Activated CD8-positive, alpha-beta memory T cell treated with anti-CD3 and anti-CD28 coated beads, Interleukin-2, amount 10 ng/mL, durations not matched to agents 7 days and 5 days (primary cell): ENCODE results near the gene SLC35F3. TPM values are rescaled to one million over a fixed set of nuclear protein-coding genes. Genes with fewer than 3 reads are reported as not detected.
"Not testable (repeated sequence)": the region's sequence is repeated elsewhere in the genome, so short reads cannot be mapped to it uniquely, and the experiment has no call there.

Experiments used
- ATAC-seq: fragments of 150-1000 bp; cut with Tn5 transposase; one replicate; pipeline ENCODE4 v1.10.0; 2021; ENCODE audit warnings: moderate library complexity
- CTCF ChIA-PET: fragments of 350-600 bp; sonication (Branson Sonifier 250); formaldehyde crosslinking; loops from one replicate; lab custom pipeline; 2021; ENCODE audit warnings: antibody characterized with exemption; lab: Charles Lee
- DNase-seq: peaks from one replicate; pipeline ENCODE4 v3.0.0-alpha.2; 2020
- H3K27ac Mint-ChIP-seq: one replicate; pipeline ENCODE4 v1.8.0; 2021; ENCODE audit warnings: mild to moderate bottlenecking, mixed read lengths
- H3K27me3 Mint-ChIP-seq: one replicate; pipeline ENCODE4 v1.8.0; 2021; ENCODE audit warnings: mixed read lengths
- H3K36me3 Mint-ChIP-seq: one replicate; pipeline ENCODE4 v1.8.0; 2021; ENCODE audit warnings: mild to moderate bottlenecking, mixed read lengths
- H3K4me1 Mint-ChIP-seq: one replicate; pipeline ENCODE4 v1.8.0; 2021; ENCODE audit warnings: mixed read lengths
- H3K4me3 Mint-ChIP-seq: one replicate; pipeline ENCODE4 v1.8.0; 2021; ENCODE audit warnings: mild to moderate bottlenecking, moderate library complexity, mixed read lengths
- H3K9me3 Mint-ChIP-seq: one replicate; pipeline ENCODE4 v1.8.0; 2022; ENCODE audit warnings: low read depth, mixed read lengths
- total RNA-seq, 2 experiments: library from RNA; stranded (reverse); gene quantifications; one replicate each; pipeline ENCODE4 v1.2.3, GENCODE V29; 2021

SLC35F3 gene
- total RNA-seq, 2 experiments from 2014 or later: 13.8 to 16.8 TPM

DNA sequence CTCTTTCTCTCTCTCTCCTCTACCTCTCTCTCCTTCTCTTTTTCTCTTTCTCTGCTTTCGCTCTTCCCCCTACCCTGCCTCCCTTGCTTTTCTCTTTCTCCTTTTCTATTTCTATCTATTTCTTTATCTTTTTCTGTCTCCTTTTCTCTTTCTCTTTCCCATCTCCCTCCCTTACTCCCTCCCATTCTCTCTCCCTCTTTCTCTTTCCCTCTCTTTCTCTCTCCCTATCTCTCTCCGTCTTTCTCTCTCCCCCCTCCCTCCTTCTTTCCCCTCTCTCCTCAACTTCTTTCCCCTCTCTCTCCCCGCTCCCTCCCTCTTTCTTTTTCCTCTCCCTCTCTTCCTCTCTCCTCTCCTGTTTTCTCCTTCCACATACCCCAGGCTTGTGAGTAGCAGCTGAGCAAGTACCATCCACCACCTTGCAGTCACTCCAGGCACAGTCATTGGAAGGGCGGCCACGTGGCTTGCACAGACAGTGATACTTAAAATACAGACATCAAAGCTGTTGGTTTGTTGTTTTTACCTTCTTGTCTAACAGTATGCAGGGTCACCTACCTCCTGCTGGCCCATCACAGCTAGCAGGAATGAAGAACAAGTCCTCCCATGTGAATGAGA, 259.7 kb downstream of the SLC35F3 start:
- Mint-ChIP-seq H3K27ac (no peak overlapping the region), H3K36me3 (peaks cover 2% of the 10 kb centered on the region), H3K4me1 (peaks cover 8% of the 10 kb centered on the region), H3K9me3 (peaks cover 2% of the 10 kb centered on the region), H3K4me3 (no peak overlapping the region), H3K27me3 (peaks cover 13% of the 10 kb centered on the region)
- DNase-seq: no peak
- CTCF ChIA-PET: no interaction called here
- no peak for ATAC-seq

DNA sequence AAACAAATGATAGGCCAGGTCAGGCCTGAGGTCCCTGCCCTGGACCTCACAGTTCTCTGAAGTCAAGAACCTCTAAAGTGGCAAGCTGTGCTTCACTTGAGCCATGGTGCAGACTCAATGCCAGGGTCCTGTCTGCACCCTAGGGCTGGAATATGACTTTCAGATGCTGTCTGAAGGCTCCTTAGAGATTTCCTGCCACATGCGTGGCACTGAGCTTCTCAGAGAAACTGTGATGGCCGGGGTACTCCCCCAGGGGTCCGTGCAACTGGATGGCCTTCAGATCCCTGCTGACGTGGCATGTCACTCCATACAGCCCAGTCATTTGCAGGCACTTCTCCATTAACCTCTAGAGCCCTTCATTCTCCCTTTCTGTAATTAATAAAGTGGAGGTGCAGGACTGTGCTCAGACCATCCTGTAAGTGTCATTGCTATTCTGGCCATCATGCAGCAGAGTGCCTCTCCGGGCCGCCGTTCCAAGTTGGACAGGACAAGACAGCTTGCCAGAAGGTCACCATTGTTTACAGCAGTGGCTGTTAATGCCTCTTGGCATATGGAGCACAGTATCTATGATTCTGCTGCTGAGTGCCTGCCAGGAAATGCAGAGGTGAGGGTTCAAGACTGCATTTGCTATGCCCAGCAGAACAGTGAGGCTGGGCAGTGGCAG, 263.7 kb downstream of the SLC35F3 start:
- H3K27ac Mint-ChIP-seq: no peak overlapping the region
- ATAC-seq (no peak), DNase-seq (no peak)
- H3K4me3 Mint-ChIP-seq: no peak overlapping the region
- CTCF ChIA-PET: no interaction called here
- H3K27me3 Mint-ChIP-seq: peaks cover 8% of the 10 kb centered on the region
- H3K4me1 Mint-ChIP-seq: peaks cover 34% of the 10 kb centered on the region
- H3K9me3 Mint-ChIP-seq: peaks cover 2% of the 10 kb centered on the region
- peaks cover 6% of the 10 kb centered on the region for H3K36me3 Mint-ChIP-seq

DNA sequence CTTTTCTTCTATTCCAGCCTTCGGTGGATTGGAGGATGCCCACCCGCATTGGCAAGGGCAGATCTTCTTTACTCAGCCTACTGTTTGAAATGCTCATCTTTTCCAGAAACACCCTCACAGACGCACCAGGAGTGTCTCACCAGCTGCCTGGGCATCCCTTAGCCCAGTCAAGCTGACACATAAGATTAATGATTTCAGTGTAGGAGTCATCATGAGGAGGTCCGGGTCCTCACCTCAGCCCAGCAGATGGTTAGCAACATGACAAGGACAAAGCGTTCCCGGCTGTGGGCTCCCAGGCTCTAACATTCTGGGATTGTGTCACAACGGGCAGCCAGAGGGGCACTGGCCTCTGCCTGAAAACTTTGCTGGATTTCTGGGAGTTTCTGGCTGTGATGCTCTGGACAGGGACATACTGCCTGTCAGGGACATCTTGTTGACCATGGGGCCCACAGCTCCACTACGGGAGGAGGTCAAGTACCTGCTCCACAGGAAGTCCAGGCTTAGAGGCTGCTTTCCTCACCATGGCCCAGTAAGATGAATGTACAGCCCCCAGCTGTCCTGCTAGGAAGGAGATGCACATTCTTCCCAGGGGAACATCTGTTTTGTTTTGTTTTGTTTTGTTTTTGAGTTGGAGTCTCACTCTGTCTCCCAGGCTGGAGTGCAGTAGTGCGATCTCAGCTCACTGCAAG, 264.8 kb downstream of the SLC35F3 start:
- Mint-ChIP-seq H3K36me3 (peaks cover 6% of the 10 kb centered on the region), H3K4me1 (peaks cover 33% of the 10 kb centered on the region), H3K4me3 (no peak overlapping the region), H3K9me3 (peaks cover 2% of the 10 kb centered on the region), H3K27ac (peak overlapping the region; percentile 18), H3K27me3 (peaks cover 4% of the 10 kb centered on the region)
- ATAC-seq (no peak), DNase-seq (no peak)
- CTCF ChIA-PET: interaction anchor here (2.1 kb wide), 1 partner anchor 142 kb away, joined by 4 read pairs; no protein-coding TSS in a partner anchor

DNA sequence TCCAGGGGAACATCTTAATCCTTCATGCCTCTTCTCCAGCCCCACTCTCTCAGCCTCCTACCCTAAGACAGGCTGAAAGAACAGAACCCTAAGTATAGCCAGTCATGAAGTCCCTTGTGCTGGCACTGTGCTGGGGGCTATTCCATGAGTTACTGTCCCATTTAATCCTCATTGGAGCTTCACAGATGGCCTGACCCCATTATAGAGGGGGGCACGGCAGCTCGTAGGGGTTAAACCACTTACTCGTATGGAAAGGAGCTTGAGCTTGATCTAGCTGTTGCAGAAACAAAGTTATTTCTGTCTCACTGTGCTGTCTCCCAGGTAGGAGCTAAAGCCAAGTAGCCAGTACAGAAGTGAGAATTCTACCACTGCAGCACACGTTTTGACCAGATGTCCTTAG, 265.6 kb downstream of the SLC35F3 start:
- H3K36me3 Mint-ChIP-seq: peaks cover 6% of the 10 kb centered on the region
- peaks cover 6% of the 10 kb centered on the region for H3K27me3 Mint-ChIP-seq
- DNase-seq (no peak), ATAC-seq (no peak)
- CTCF ChIA-PET: interaction anchor here (1.1 to 2.1 kb wide), 2 partner anchors 42 to 141 kb away, joined by 3 to 4 read pairs; no protein-coding TSS in a partner anchor
- peaks cover 29% of the 10 kb centered on the region for H3K4me1 Mint-ChIP-seq
- H3K27ac Mint-ChIP-seq: peak overlapping the region; percentile 84
- no peak overlapping the region for H3K4me3 Mint-ChIP-seq
- peaks cover 2% of the 10 kb centered on the region for H3K9me3 Mint-ChIP-seq

- peak; percentile 59 for DNase-seq
- Mint-ChIP-seq H3K4me3 (no peak overlapping the region), H3K4me1 (peaks cover 29% of the 10 kb centered on the region), H3K9me3 (peaks cover 2% of the 10 kb centered on the region), H3K27me3 (peaks cover 6% of the 10 kb centered on the region), H3K36me3 (peaks cover 6% of the 10 kb centered on the region), H3K27ac (peak overlapping the region; percentile 84)
- CTCF ChIA-PET: interaction anchor here (1.1 to 2.1 kb wide), 3 partner anchors 17 to 141 kb away, joined by 3 to 7 read pairs (median 4); no protein-coding TSS in a partner anchor
- ATAC-seq: peak; percentile 30
These were observed 266.1 kb downstream of the SLC35F3 start for GRCh38 chr1:234170622-234171021.

DNA sequence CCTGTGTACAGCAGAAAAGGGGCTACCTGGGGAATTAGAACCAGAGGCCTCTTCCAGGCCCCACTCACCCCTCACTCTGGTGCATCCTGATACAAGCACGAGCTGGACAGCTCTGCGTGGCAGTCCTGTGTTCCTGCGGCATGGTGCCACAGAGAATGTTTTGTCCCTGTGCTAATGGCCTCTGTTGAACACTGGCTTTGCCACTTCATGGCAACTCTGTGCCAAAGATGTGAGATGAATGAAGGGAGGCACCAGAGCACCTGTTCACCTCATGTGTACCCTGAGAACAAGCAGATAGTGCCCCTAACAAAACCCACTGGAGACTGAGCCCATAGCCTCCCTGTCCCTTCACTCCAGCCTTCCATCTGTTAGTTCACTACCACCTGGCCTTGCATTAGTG, 269.5 kb downstream of the SLC35F3 start:
- no peak overlapping the region for H3K27ac Mint-ChIP-seq
- ATAC-seq: no peak
- H3K27me3 Mint-ChIP-seq: peaks cover 32% of the 10 kb centered on the region
- peaks cover 29% of the 10 kb centered on the region for H3K4me1 Mint-ChIP-seq
- no peak for DNase-seq
- peaks cover 2% of the 10 kb centered on the region for H3K9me3 Mint-ChIP-seq
- CTCF ChIA-PET: interaction anchor here (1.3 kb wide), 1 partner anchor 12 kb away, joined by 3 read pairs; no protein-coding TSS in a partner anchor
- no peak overlapping the region for H3K4me3 Mint-ChIP-seq
- peaks cover 8% of the 10 kb centered on the region for H3K36me3 Mint-ChIP-seq

DNA sequence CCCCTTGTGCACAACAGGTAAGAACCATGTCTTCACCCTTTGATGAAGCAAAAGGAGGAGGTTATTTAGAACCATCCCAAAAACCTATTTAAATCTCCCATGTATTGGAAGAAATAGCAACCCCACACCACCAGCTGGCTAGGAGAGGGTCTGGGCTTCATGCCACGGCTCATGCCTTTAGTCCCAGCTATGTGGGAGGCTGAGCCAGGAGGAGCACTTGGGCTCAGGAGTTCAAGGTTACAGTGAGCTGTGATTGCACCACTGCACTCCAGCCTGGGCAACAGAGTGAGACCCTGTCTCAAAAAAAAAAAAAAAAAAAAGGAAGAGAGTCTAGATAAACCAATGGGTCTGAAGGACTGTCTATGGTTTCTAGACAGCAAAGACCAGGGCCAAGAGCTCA, 270.9 kb downstream of the SLC35F3 start:
- ATAC-seq: no peak
- peaks cover 4% of the 10 kb centered on the region for H3K36me3 Mint-ChIP-seq
- H3K4me3 Mint-ChIP-seq: no peak overlapping the region
- DNase-seq: no peak
- CTCF ChIA-PET: no interaction called here
- H3K27me3 Mint-ChIP-seq: peaks cover 43% of the 10 kb centered on the region
- no peak overlapping the region for H3K27ac Mint-ChIP-seq
- peaks cover 2% of the 10 kb centered on the region for H3K9me3 Mint-ChIP-seq
- H3K4me1 Mint-ChIP-seq: peaks cover 25% of the 10 kb centered on the region

GRCh38 chr1:234176000-234176399, 271.5 kb downstream of the SLC35F3 start:
- no peak overlapping the region for H3K27ac Mint-ChIP-seq
- ATAC-seq (no peak), DNase-seq (no peak)
- peaks cover 19% of the 10 kb centered on the region for H3K4me1 Mint-ChIP-seq
- H3K9me3 Mint-ChIP-seq: peaks cover 2% of the 10 kb centered on the region
- peaks cover 49% of the 10 kb centered on the region for H3K27me3 Mint-ChIP-seq
- H3K36me3 Mint-ChIP-seq: peaks cover 3% of the 10 kb centered on the region
- no peak overlapping the region for H3K4me3 Mint-ChIP-seq
- CTCF ChIA-PET: no interaction called here

GRCh38 chr1:234176847-234177246, 272.4 kb downstream of the SLC35F3 start:
- DNase-seq, H3K4me3 Mint-ChIP-seq, H3K27ac Mint-ChIP-seq, CTCF ChIA-PET, H3K36me3 Mint-ChIP-seq, H3K9me3 Mint-ChIP-seq, ATAC-seq: not testable (repeated sequence)
- peaks cover 12% of the 10 kb centered on the region for H3K4me1 Mint-ChIP-seq
- peaks cover 57% of the 10 kb centered on the region for H3K27me3 Mint-ChIP-seq

DNA sequence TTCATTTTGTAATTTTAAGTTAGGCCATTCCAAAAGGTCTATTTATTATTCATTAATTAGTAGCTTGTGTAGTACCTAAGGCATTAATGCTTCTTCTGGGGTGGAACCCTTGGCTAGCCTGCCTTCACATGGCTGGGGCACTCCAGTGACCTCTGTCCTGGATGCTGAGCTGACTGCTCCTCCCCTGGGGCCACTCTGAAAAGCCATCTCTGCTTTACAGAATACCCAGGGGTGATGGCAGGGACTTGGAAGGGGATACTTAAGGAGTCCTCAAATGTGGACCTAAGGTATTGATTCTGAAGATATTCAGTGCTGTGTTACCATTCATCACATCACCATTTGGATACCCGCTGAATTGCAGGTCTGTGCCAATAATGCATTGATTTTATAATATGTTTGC, 281.0 kb downstream of the SLC35F3 start:
- ATAC-seq (no peak), DNase-seq (no peak)
- Mint-ChIP-seq H3K4me3 (no peak overlapping the region), H3K4me1 (peaks cover 8% of the 10 kb centered on the region), H3K9me3 (peaks cover 3% of the 10 kb centered on the region), H3K27me3 (peaks cover 57% of the 10 kb centered on the region), H3K36me3 (no peaks in the 10 kb centered on the region), H3K27ac (no peak overlapping the region)
- CTCF ChIA-PET: interaction anchor here (1.4 kb wide), 1 partner anchor 11 kb away, joined by 3 read pairs; no protein-coding TSS in a partner anchor

- peaks cover 8% of the 10 kb centered on the region for H3K4me1 Mint-ChIP-seq
- H3K27ac Mint-ChIP-seq: no peak overlapping the region
- H3K36me3 Mint-ChIP-seq: peaks cover 2% of the 10 kb centered on the region
- ATAC-seq (peak; percentile 68), DNase-seq (peak; percentile 45)
- H3K9me3 Mint-ChIP-seq: peaks cover 4% of the 10 kb centered on the region
- no peak overlapping the region for H3K4me3 Mint-ChIP-seq
- H3K27me3 Mint-ChIP-seq: peaks cover 57% of the 10 kb centered on the region
- CTCF ChIA-PET: interaction anchor here (1.4 kb wide), 1 partner anchor 12 kb away, joined by 3 read pairs; no protein-coding TSS in a partner anchor
These were observed 281.7 kb downstream of the SLC35F3 start for GRCh38 chr1:234186037-234186688.

DNA sequence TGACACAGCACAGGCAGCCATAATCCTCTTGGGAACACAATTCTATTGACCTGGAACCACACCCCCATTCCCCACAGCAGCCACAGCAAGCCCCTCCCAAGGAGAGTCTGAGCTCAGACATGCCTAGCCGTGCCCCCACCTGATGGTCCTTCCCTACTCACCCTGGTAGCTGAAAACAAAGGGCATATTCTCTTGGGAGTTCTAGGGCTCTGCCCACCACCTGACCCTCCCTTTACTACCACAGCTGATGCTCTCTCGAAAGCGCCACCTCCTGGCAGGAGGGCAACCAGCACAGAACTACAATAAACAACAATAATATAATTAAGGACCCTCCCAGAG, 283.9 kb downstream of the SLC35F3 start:
- DNase-seq (no peak), ATAC-seq (no peak)
- Mint-ChIP-seq H3K4me3 (no peak overlapping the region), H3K27me3 (peaks cover 64% of the 10 kb centered on the region), H3K36me3 (peaks cover 8% of the 10 kb centered on the region), H3K4me1 (peaks cover 8% of the 10 kb centered on the region), H3K9me3 (peaks cover 9% of the 10 kb centered on the region), H3K27ac (no peak overlapping the region)
- CTCF ChIA-PET: interaction anchor here (0.9 to 3.0 kb wide), 2 partner anchors 25 to 34 kb away, joined by 3 to 10 read pairs; no protein-coding TSS in a partner anchor

- H3K27me3 Mint-ChIP-seq: peaks cover 65% of the 10 kb centered on the region
- CTCF ChIA-PET: no interaction called here
- H3K4me3 Mint-ChIP-seq: no peak overlapping the region
- no peak for DNase-seq
- no peak for ATAC-seq
- no peaks in the 10 kb centered on the region for H3K9me3 Mint-ChIP-seq
- H3K36me3 Mint-ChIP-seq: no peaks in the 10 kb centered on the region
- no peak overlapping the region for H3K27ac Mint-ChIP-seq
- H3K4me1 Mint-ChIP-seq: no peaks in the 10 kb centered on the region
These were observed 293.4 kb downstream of the SLC35F3 start for GRCh38 chr1:234197839-234198238.
